Measurements from ENCODE around the gene S1PR5.
"Not testable (repeated sequence)": the region's sequence is repeated elsewhere in the genome, so short reads cannot be mapped to it uniquely, and the experiment has no call there.

The S1PR5 gene

DNA sequence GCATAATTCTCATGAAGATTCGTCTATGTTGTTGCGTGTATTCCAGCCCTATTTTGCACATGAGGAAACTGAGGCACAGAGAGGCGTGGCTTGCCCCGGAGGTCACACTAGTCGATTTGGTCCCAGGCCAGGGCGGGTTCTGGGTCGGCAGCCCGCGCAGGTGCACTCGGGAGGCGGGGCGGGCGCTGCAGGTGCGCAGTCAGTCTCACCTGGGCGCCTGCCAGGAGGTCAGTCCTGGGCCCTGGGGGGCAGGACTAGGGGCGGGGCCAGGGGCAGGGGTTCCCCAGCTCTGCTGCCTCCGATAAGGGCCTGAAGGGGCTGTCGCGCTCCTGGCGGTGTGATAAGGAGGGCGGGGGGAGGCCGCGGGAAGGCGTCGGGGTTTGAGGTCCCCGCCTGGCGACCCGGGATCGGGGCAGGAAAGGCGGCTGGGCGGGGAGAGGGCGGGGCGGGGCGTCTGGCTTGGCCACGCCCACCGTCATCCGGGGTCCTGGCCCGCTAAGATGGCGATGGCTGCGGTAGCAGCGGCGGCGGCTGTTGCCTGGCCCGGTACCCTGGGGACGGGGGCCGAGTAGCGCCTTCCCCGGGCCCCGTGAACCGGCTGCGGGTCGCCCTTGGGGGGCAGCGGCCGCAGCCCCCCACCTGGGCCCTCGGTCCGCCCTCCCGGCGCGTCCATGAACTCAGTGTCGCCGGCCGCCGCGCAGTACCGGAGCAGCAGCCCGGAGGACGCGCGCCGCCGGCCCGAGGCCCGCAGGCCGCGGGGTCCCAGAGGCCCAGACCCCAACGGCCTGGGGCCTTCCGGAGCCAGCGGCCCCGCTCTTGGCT, 26.4 kb upstream of the S1PR5 start, which contains the start of gene ATG4D:
Gene ATG4D, plus strand, starts transcription at position 485 of the 822 bp plus-strand sequence. Its CDS starts 187 bp downstream, at position 672.
- TF ChIP-seq, protein P1, sequence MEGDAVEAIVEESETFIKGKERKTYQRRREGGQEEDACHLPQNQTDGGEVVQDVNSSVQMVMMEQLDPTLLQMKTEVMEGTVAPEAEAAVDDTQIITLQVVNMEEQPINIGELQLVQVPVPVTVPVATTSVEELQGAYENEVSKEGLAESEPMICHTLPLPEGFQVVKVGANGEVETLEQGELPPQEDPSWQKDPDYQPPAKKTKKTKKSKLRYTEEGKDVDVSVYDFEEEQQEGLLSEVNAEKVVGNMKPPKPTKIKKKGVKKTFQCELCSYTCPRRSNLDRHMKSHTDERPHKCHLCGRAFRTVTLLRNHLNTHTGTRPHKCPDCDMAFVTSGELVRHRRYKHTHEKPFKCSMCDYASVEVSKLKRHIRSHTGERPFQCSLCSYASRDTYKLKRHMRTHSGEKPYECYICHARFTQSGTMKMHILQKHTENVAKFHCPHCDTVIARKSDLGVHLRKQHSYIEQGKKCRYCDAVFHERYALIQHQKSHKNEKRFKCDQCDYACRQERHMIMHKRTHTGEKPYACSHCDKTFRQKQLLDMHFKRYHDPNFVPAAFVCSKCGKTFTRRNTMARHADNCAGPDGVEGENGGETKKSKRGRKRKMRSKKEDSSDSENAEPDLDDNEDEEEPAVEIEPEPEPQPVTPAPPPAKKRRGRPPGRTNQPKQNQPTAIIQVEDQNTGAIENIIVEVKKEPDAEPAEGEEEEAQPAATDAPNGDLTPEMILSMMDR (IDR thresholded peaks at IDR 0.05; ENCODE audit: extremely low read depth, missing control alignments), result no peak
- DNase-seq (ENCODE audit: low spot score), result peak; percentile 98

DNA sequence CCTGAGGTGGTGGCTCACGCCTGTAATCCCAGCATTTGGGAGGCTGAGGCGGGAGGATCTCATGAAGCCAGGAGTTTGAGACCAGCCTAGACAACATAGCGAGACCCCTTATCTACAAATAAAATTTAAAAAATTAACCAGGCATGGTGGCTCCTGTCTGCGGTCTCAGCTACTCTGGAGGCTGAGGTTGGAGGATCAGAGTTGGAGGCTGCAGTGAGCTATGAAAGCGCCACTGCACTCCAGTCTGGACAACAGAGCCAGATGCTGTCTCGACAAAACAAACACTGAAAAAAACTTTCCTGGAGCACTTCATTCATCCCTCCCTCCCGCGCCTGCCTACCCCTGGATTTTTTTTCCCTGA, 25.8 kb upstream of the S1PR5 start:
- no peak for DNase-seq (ENCODE audit: low spot score)
- TF ChIP-seq, protein P1 (IDR thresholded peaks at IDR 0.05; ENCODE audit: extremely low read depth, missing control alignments), result no peak

DNA sequence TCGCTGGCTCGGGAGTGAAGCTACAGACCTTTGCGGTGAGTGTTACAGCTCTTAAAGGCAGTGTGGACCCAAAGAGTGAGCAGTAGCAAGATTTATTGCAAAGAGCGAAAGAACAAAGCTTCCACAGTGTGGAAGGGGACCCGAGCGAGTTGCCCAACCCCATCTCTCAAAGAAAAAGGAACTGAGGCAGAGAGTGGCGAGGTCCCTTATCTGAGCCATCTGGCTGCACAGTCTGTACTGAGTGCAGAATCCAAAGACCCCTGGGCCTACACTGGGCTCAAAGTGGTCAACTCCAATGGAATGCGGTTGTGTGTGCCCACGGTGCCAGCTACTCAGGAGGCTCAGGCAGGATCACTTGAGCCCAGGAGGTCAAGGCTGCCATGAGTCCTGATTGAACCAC, 21.8 kb upstream of the S1PR5 start:
- DNase-seq (ENCODE audit: low spot score), result not testable (repeated sequence)

DNA sequence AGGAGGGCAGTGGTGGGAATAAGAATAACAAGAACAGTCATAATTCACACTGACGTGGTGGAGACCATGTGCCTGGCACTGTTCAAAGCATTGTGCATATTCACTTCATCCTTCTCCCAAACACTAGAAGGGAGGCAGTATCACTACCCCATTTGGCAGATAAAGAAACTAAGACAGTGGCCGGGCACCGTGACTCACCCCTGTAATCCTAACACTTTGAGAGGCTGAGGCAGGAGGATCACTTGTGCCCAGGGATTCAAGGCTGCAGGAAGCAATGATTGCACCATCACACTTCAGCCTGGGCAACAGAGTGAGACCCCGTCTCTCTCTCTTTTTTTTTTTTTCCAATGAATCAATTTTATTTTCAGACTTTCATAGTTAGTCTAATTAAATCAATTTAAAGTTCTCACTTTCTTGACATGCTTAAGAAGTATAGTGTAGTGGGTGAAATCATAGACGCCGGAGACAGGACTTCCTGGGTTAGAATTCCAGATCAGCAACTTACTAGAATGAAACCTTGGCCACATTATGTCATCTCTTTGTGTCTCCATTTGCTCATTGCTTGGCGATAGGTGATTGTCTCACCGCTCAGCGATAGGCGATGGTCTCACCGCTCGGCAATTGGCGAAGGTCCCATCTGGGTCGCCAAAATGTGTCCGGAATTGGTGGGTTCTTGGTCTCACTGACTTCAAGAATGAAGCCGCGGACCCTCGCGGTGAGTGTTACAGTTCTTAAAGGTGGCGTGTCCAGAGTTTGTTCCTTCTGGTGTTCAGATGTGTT, 21.1 kb upstream of the S1PR5 start:
- no peak for DNase-seq (ENCODE audit: low spot score)
- TF ChIP-seq, protein P1 (IDR thresholded peaks at IDR 0.05; ENCODE audit: extremely low read depth, missing control alignments), result no peak

DNA sequence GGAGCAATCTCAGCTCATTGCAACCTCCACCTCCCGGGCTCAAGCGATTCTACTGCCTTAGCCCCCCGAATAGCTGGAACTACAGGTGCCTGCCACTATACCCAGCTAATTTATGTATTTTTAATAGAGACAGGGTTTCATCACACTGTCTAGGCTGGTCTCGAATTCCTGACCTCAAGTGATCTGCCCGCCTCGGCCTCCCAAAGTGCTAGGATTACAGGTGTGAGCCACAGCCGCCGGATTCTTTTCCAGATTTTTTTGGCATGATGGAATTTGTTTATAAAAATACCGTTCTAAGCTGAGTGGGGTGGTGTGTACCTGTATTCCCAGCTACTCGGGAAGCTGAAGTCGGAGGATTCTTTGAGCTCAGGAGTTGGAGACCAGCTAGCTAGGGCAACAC, 20.4 kb upstream of the S1PR5 start:
- DNase-seq (ENCODE audit: low spot score), result no peak
- TF ChIP-seq, protein P1 (IDR thresholded peaks at IDR 0.05; ENCODE audit: extremely low read depth, missing control alignments), result no peak

DNA sequence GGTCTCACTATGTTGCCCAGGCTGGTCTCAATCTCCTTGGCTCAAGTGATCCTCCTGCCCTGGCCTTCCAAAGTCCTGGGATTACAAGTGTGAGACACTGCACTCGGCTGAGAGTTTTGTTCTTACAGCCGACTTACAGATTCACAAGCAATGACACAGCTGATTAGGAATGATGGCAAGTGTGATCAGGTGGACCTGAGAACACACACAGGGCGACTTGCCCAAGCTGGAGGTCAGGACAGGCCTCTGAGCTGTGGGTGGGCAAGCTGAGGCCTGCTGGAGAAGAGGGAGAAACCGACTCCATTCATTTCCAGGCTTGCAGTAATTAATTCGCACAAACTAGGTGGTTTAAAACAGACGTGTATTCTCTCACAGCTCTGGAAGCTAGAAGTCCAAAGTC, 18.4 kb upstream of the S1PR5 start:
- TF ChIP-seq, protein P1 (IDR thresholded peaks at IDR 0.05; ENCODE audit: extremely low read depth, missing control alignments), result no peak
- no peak for DNase-seq (ENCODE audit: low spot score)

DNA sequence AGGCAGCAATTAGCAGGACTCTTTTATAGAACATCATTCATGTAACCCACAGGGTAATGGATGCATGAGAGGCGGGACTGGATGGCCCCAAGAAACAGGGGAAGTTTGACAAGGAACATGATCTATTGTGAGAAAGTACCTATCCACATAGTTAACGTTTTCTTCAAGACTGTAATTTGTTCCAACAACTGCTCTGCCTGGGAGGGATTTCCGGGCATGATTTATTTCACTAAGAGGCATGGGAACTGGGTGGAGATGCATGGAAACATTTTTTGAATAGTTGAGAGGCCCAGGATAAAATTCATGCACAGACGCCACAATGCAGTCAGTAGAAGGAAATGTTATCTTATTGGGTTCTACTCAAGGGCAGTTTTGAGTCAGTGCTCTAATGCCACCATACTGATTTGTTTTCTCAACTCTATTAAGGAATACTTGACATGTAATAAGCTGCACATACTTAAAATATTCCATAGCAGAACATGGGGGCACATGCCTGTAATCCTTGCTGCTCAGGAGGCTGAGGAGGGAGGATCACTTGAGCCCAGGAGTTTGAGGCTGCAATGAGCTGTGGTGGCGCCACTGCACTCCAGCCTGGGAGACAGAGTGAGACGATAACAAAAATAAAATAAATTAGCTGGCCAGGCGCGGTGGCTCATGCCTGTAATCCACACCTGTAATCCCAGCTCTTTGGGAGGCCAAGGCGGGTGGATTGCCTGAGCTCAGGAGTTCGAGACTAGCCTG, 16.6 kb upstream of the S1PR5 start:
- DNase-seq (ENCODE audit: low spot score), result peak; percentile 8
- TF ChIP-seq, protein P1 (IDR thresholded peaks at IDR 0.05; ENCODE audit: extremely low read depth, missing control alignments), result no peak

All from GM20000 (cell line).